Left hindlimb (tissue), 1 donor: Measurements from ENCODE around the gene ENOPH1.
A peak's percentile ranks its signal among the peaks of the same experiment; 100 is the strongest.
"Not testable (repeated sequence)": the region's sequence is repeated elsewhere in the genome, so short reads cannot be mapped to it uniquely, and the experiment has no call there.

Experiments
- DNase-seq: peaks from one replicate; pipeline ENCODE4 v3.0.0-alpha.2; 2018

ENOPH1 gene

DNA sequence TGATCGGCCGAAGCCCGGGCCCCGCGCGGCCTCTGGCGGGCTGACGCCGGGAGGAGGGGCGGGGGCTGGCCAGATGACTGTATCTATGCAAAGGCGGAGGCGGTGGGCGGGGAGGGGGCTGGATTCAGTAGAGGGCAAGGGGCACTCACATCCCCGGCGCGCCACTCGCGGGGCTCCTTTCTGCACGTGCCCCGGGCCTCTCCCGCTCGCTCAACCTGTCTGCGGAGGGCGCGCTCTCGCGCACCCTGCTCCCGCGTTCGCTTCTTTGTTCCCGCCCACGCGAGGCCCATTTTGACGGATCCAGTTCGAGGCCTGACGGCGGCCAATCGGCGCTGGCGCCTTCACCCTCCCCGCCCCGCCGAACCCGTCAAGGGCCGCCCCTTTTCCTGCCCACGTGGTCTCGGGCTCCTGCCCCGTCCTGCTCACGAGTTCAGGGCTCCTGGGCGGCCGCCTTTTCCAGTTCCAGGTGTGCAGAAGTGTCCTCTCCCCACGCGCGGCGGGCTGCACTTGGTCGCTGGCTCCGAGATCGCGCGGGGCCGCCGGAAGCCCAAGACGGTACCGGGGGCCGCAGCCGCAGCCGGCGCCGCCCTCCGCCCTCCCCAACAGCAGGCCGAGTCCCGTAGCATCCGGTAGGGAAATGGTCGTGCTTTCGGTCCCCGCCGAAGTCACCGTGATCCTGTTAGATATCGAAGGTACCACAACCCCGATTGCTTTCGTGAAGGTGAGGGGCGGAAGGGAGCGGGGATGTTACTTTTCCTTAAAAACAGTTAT, at the start of gene ENOPH1, which contains the start of gene HNRNPDL:
ENOPH1 (plus strand) TSS at position 398 of the 771 bp plus-strand sequence; CDS start at position 638, 240 bp downstream.
HNRNPDL (minus strand) TSS at position 270 of the 771 bp plus-strand sequence. CDS start 772 bp downstream, outside the sequence.
- peak; percentile 98 for DNase-seq

DNA sequence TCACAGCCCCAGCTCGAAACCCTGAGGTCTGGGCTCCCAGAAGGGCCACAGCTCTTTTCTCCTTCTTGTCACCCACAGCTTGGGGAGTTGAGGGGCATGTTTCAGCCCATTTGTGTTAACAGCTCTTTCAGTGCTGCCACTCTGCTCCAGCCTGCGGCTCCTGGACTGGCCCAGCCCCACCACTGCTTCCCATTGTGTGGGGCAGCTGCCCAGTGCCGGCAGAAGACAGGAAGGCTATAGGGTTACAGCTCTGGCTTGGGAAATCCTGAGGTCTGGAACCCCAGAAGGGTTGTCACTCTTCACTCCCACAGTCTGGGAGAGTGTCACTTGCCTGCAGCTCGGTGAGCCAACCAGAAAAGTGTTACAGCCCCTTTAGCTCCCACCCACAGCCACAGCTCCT, 49.6 kb upstream of the ENOPH1 start:
- DNase-seq = no peak

DNA sequence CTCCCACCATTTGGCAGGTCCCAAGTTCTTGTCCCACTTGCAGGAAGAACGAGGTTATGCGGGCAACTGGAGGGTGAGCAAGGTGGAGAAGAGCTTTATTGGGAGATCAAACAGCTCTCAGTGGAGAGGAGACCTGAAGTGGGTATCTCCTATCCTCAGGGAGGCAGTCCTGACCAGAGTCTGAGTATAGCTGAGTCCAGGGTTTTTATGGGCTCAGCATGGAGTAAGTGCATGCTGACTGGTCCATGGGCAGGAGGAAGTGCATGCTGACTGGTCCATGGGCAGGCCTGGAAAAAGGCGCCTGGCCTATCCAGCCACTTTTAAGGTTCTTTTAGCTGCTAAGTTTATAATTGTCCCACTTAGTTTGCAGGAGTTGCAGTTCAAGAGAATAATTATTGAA, 49.2 kb upstream of the ENOPH1 start:
- DNase-seq = no peak

DNA sequence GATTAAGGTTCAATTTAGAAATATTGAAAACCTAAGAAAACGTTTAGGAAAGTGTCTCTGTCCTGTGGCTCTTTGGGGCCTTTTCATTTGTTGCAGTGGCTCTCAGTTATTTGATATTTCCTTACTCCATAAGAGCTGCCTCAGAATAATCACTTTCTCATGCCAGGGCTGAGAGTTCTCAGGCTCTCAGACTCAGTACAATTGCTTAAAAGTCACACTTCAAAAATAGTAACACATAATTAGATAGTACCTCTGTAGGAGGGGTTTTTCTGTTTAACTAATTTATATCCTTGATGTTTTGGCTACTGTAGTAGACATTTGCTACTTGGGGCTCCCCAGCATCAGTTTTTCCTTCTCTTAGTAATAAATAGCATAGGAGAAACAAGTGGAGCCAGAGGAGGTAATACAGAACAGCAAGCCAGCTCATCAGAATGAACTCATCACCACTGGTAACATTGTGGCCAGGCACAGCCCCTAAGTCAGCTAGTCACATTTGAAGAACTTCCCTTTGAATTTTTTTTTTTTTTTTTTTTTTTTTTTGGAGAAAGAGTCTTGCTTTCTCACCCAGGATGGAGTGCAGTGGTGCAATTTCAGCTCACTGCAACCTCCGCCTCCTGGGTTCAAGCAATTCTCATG, 48.6 kb upstream of the ENOPH1 start:
- DNase-seq = no peak

DNA sequence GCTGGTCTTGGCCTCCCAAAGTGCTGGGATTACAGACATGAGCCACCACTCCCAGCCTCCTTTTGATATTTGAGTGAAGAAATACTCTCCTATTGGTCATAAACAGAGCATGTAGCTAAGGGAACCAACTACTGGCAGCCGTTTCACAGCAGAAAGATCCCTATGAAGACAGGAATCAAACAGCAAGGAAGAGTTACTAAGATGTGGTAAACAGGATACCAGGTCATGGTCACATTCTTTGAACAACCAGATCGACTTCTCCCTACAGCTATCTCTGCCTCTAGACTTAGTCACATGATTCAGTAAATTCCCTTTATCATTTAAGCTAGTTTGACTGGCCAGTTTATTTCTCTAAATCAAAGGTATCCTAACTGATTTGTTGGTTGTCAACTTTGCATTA, 47.6 kb upstream of the ENOPH1 start:
- DNase-seq = no peak

DNA sequence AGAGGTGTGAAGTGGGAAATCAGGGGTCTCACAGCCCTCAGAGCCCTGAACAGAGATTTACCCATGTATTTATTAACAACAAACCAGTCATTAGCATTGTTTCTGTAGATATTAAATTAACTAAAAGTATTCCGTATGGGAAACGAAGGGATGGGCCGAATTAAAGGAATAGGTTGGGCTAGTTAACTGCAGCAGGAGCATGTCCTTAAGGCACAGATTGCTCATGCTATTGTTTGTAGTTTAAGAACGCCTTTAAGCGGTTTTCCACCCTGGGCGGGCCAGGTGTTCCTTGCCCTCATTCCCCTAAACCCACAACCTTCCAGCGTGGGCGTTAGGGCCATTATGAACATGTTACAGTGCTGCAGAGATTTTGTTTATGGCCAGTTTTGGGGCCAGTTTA, 44.1 kb upstream of the ENOPH1 start:
- DNase-seq = not testable (repeated sequence)

DNA sequence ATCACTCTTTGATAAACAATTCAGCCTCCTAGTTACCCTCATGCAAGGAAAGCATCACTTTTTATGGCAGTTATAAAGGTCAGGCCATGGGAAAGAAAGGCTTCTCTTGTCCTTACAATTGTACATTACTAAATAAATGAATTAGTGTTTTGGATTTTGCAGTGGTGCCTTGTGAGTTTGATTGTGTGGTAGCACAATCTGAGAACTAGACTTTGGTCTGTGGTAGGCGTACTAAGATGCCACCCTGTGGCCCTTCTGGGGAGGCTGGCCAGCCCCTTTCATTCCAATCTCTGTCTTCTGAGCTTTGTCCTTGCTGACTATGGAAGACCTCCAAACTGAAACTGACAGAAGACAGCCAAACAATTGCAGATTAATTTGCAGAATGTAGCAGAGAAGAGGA, 42.0 kb upstream of the ENOPH1 start:
- no peak for DNase-seq

DNA sequence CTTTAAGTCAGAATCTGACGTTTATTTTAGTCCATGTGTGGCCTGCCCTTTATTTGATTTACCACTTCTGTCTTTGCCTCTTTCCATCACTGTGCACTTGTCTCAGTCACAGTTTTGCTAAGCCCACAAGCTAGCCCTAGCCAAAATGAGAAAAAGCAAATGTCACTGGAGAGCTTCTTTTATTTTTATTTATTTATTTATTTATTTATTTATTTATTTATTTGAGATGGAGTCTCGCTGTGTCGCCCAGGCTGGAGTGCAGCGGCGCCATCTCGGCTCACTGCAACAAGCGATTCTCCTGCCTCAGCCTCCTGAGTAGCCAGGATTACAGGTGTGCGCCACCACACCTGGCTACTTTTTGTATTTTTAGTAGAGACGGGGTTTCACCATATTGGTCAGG, 40.3 kb upstream of the ENOPH1 start:
- DNase-seq = not testable (repeated sequence)

DNA sequence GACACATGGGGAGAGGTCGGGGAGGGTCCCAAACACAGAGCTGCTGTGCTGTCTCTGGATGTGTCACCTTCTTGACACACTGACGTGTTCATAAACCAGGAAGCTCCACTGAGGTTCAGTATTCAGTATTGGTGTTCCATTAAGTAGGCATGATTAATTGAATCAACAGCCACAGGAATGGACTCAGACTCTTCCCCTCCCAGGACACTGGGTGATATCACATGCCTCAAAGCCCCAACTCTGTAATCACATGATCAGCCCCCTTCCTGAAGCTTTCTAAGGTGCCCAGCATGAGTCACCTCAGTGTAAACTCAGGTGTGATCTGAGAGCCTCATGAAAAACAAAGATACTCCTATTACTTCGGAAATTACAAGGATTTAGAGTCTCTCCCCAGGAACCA, 35.5 kb upstream of the ENOPH1 start:
- DNase-seq = no peak

DNA sequence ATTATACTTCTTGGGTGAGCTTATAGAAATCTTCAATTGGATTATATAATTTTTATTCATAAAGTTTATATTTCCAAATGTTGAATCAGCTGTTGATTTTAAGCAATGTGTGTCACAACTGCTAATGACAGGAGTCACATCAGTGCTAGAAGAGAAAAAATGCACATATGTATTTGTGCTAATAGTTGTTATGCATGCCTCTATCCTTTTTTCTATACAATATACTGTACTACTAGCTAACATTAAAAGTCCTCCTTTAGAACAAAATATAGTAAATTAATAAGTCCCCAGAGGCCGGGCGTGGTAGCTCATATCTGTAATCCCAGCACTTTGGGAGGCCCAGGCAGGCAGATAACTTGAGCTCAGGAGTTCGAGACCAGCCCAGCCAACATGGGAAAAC, 32.9 kb upstream of the ENOPH1 start:
- no peak for DNase-seq

DNA sequence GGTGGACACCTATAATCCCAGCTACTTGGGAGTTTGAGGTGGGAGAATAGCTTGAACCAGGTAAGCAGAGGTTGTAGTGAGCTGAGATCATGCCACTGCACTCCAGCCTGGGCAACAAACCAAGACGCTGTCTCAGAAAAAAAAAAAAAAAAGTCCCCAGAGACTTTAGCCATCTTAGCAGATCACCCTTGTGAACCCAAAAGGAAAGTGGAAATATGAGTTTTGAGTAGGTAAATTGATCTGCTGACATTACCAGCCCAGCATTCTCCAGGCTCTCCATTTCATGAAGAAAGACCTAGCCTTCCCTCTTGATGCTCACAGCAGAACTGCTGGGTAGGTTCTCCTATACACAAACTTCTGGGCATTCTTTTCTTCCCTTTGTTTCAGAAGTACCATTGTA, 32.1 kb upstream of the ENOPH1 start:
- no peak for DNase-seq

DNA sequence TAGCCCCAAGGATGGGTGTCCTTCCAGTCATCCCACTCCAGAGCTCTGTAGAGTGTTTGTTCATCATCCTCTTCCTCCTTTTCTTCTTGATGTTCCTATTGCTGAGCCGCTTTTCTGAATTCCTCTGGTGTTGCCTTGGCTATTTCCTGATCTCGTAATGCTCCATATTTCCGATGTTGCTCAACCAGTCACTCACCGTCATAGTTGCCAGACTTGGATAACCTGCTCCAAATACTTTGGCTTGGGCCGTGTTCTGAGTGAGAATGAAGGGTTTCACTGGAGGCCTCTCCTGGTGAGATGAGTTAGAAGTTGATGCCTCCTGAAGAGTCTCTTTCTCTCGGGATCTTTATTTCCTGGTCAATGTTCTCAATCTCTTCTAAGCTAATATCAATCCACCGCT, 28.8 kb upstream of the ENOPH1 start:
- no peak for DNase-seq

DNA sequence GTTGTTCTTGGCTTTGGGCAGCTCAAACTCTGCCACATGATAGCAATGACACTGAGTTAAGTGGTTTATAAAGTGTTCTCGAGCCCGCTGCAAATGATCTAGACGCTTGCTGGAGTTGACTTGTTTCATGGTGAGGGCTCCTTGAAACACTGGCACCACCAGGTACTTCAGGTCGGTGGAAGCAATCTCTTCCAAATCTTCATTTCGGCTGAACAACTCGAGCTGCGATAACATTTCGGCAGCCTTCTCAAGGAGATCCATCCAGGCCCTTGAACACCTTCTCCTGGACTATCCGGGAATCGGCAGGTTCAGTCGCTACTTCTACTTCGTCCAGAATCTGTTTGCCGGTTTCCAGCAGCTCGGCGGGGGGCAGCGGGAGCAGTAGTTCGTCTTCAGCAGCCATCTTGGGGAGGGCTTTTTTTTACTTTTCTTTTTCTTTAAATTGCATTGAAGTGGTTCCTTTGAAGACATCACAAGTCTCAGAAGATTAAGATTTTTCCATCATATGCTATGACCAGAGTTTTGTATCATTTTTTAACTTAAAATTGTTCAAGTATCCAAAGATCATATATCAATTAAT, 28.1 kb upstream of the ENOPH1 start:
- no peak for DNase-seq

DNA sequence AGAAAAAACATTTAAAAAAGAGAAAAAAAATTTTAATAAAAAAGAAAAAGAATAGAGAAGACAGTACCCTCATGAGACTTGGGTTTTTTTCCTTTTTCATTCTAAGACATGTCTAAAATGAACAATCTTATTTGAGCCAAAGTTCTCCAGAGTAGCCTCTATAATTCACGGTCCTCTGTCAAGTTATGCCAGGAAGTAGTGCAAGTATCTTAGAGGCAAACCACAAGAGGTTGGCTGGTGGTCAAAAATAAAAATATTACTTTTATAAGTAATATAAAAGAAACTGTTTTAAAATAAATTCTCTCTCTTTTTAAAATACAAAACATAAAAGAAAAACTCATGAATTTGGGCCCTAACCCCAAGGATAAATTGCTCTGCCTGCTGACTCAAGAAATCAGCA, 26.7 kb upstream of the ENOPH1 start:
- no peak for DNase-seq

DNA sequence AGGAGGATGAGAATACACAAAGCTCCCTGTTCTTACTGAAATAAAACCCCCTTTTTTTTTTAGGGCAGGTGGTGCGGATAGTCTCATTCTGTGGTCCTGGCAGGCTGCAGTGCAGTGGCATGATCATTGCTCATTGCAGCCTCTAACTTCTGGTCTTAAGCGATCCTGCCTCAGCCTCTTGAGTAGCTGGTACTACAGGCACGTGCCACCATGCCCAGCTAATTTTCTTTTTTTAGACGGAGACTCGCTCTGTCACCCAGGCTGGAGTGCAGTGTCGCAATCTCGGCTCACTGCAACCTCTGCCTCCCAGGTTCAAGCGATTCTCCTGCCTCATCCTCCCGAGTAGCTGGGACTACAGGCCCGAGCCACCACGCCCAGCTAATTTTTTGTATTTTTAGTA, 15.3 kb upstream of the ENOPH1 start:
- not testable (repeated sequence) for DNase-seq

DNA sequence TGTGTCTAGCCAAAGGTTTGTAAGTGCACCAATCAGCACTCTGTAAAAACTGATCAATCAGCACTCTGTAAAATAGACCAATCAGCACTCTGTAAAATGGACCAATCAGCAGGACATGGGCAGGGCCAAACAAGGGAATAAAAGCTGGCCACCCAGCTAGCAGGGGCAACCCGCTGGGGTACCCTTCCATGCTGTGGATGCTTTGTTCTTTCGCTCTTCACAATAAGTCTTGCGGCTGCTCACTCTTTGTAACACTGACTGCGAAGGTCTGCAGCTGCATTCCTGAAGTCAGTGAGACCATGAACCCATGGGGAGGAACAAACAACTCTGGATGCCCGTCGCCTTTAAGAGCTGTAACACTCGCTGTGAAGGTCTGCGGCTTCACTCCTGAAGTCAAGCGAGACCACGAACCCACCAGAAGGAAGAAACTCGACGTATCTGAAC, 14.4 kb upstream of the ENOPH1 start:
- no peak for DNase-seq

DNA sequence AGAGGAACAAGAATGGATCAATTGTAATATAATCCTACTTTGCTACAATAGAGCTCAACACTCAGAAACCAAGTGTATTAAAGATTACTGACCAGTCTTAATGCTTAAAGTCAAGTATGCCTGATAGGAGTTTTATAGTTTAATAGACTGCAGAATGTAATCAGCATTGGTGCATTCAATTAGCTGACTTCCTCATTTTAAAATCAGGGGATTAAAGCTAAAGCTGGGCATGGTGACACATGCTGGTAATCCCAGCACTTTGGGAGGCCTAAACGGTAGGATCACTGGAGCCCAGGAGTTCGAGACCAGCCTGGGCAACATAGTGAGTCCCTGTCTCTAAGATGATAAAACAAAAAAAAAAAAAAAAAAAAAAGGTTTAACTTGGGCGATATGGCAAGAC, 10.9 kb upstream of the ENOPH1 start:
- no peak for DNase-seq

DNA sequence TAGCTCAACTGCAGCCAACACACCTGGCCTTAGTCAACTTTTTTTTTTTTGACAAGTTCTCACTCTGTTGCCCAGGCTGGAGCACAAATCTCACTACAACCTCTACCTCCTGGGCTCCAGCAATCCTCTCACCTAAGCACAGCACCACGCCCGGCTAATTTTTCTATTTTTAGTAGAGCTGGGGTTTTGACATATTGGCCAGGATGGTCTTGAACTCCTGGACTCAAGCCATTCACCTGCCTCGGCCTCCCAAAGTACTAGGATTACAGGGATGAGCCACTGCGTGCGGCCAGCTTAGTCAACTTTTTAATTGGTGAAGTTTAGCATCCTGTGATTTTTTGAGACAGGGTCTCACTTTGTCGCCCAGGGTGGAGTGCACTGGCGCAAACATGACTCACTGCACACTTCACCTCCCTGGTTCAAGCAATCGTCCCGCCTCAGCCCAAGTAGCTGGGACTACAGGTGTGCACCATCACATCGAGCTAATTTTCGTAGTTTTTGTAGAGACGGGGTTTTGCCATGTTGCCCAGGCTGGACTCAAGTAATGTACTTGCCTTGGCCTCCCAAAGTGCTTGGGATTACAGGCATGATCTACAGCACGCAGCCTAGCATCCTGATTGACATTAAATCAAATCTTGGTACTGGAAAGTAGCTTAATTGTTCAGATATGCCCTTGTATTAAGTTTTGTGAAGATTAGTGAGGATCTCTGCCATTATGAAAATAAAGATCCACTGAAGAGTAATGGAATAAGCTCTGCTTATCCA, 8.4 kb upstream of the ENOPH1 start:
- no peak for DNase-seq

DNA sequence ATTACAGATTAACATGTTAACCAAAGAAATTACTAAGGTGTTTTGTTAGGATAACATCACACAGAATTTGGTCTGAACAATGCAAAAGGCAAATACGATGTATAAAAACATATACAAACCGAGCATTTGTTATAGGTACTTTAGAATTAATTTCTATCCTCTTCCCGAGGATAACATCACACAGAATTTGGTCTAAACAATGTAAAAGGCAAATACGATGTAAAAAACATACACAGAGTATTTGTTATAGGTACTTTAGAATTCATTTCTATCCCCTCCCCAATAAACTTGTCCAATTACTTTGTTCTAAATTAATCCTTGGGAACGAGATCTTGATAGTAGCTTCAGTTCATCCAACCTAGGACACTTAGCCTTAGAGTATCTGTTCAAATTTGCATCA, 7.8 kb upstream of the ENOPH1 start:
- DNase-seq = no peak

DNA sequence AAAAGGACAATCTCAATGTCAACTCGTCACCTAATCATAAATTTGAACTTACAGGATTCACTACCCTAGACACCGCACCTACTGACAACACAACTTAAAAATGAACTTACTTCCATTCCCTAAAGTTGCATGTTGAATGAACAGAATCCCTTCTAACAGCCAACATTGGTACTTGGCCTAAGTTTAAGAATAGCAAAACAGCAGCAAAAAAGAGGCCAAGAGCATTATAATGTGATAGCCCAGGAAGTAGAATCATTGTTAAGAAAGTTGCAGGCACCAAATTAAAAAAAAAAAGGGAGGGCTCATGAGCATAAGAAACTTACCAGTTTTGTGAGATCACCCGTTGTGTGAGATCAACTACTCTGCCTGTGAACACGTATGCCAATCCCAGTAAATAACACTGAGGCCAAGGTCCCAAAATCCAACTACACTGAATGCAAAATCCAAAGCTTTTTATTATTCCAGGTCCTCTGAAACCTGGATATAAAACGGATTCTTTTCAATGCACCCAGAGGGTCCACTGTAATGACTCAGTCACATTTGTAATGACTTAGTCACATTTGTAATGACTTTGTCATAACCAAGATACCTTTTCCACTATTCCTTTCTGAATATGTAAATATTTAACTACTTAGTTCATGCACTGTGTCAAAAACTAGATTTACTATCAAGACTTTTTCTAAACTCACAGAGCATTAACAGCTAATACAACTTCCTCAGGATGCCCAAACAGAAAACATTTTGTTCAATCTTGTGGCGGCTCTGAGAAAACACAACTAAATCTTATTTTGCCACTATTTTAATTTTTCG, 6.9 kb upstream of the ENOPH1 start:
- DNase-seq = no peak

DNA sequence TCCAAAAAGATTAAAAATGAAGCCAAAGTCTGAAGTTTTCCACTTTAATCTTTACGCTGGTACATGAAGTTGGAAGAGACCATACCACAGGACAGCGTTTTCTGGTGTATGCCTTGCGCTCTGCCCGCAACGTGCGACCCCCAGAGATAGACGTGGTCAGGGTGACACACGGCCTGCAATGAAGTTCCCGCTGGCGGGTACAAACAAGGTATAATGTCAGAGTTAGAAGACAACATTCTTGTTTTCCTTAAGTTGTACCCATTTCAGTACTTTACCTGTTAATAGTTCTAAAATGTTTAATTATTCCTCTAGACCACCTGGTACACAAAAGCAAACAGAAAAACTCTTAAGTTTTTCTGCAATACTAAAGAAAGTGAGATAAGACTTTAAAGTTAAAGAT, 4.9 kb upstream of the ENOPH1 start:
- DNase-seq = no peak

DNA sequence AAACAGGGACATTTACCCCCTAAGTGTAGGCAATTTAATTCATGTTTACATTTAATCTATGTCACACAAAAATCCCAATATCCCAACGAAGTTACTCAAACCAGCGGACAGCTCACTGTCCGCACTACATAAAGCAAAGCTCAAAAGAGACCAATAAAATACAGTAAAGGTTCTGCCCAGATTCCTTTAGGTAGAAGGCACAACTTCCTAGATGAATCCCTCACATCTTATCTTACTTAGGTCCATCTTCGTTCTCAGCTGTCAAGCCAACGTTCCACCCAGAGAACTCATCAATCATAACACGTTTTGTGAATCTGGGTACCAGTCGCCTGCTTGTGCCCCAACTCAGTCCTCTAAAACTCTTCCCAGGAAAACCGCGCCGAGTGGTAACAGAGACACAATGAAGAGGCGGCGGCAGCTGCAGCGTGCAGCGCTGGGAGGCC, 1.8 kb upstream of the ENOPH1 start:
- no peak for DNase-seq
